Vagina (tissue), 2 donors: ENCODE data around the gene PRXL2A. TPM values are rescaled to one million over a fixed set of nuclear protein-coding genes. Genes with fewer than 3 reads are reported as not detected.
"Not testable (repeated sequence)": the region's sequence is repeated elsewhere in the genome, so short reads cannot be mapped to it uniquely, and the experiment has no call there.

Experiments
- DNase-seq, 2 donors: peaks; one replicate each; pipeline ENCODE4 v3.0.0-alpha.2; 2017; ENCODE audit errors: extremely low spot score in 2 of 2
- H3K27ac ChIP-seq: fragments of 200-600 bp; sonication (generic); one replicate; pipeline ENCODE4 v1.5.1; 2019
- H3K27me3 ChIP-seq: fragments of 200-600 bp; sonication (generic); one replicate; pipeline ENCODE4 v1.5.1; 2019
- H3K36me3 ChIP-seq, 2 donors: fragments of 200-600 bp; sonication (generic); one replicate each; pipeline ENCODE4 v1.5.1; 2017 to 2019
- H3K4me1 ChIP-seq: fragments of 200-600 bp; sonication (generic); one replicate; pipeline ENCODE4 v1.5.1; 2019
- H3K4me3 ChIP-seq, 2 donors: fragments of 200-600 bp; sonication (generic); 1 replicate in 1 of 2; 2 replicates in 1 of 2; pipeline ENCODE4 v1.5.1; 2016 to 2019
- H3K9me3 ChIP-seq: fragments of 200-600 bp; sonication (generic); one replicate; pipeline ENCODE4 v1.5.1; 2019
- CTCF ChIP-seq, 3 experiments: fragments of 450-650 bp in 2 of 3; fragments of 200-600 bp in 1 of 3; sonication (generic) in 1 of 3; IDR thresholded peaks; one replicate each; pipeline ENCODE4 v1.5.1; 2017 to 2019; ENCODE audit warnings: antibody characterized with exemption in 3 of 3, mild to moderate bottlenecking in 2 of 3, moderate library complexity in 2 of 3
- POLR2A ChIP-seq, 2 donors: fragments of 450-650 bp; IDR thresholded peaks; one replicate each; pipeline ENCODE4 v1.6.1; 2017; ENCODE audit warnings: antibody characterized with exemption in 2 of 2, mild to moderate bottlenecking in 2 of 2, moderate library complexity in 2 of 2
- POLR2AphosphoS5 ChIP-seq, 2 donors: sonication (generic); formaldehyde crosslinking; IDR thresholded peaks; one replicate each; pipeline ENCODE4 v1.9.0; 2017; ENCODE audit warnings: antibody characterized with exemption in 2 of 2, mild to moderate bottlenecking in 2 of 2, low read depth in 1 of 2; ENCODE audit not compliant: insufficient read depth in 1 of 2
- intact Hi-C: fragments of 100-400 bp; cut with DNase I; formaldehyde crosslinking; loops from one replicate; pipeline ENCODE4 v1.15.1; 2023
- total RNA-seq: library from RNA; depleted of rRNA; stranded (reverse); fragments of >200 nt; gene quantifications from one replicate; pipeline ENCODE4 v1.2.3, GENCODE V29; 2016

PRXL2A gene
- 62.4 TPM for total RNA-seq

- H3K27ac ChIP-seq = peak within 1 kb of the TSS; percentile 94
- intact Hi-C loops = no loop called here
- no peaks in the 10 kb centered on the region for H3K36me3 ChIP-seq
- TF ChIP-seq CTCF (IDR thresholded peaks at IDR 0.05) (no peak), POLR2A (IDR thresholded peaks at IDR 0.05) (peak in 1 of 2 donors; percentile 32), POLR2AphosphoS5 (IDR thresholded peaks at IDR 0.05; ENCODE audit: insufficient read depth in 1 of 2, low read depth in 1 of 2) (peak in 1 of 2 donors; percentile 75)
- no peaks in the 10 kb centered on the region for H3K9me3 ChIP-seq
- H3K4me1 ChIP-seq = peaks cover 59% of the 10 kb centered on the region
- no peaks in the 10 kb centered on the region for H3K27me3 ChIP-seq
- peak within 1 kb of the TSS; percentile 73 to 81 for H3K4me3 ChIP-seq
- no peak for DNase-seq
These were observed at the start of gene PRXL2A for GRCh38 chr10:80408242-80409101. Gene PRXL2A (plus strand): TSS chr10:80408551. CDS start chr10:80420468, 11,917 bp downstream.

- H3K36me3 ChIP-seq, H3K27ac ChIP-seq, H3K4me3 ChIP-seq, intact Hi-C loops, H3K27me3 ChIP-seq, H3K9me3 ChIP-seq, DNase-seq: not testable (repeated sequence)
- H3K4me1 ChIP-seq = peaks cover 13% of the 10 kb centered on the region
These were observed 49.4 kb upstream of the PRXL2A start for GRCh38 chr10:80358925-80359324.

- no peaks in the 10 kb centered on the region for H3K36me3 ChIP-seq
- no peak overlapping the region for H3K27ac ChIP-seq
- peaks cover 13% of the 10 kb centered on the region for H3K4me1 ChIP-seq
- H3K9me3 ChIP-seq = no peaks in the 10 kb centered on the region
- TF ChIP-seq POLR2AphosphoS5 (IDR thresholded peaks at IDR 0.05; ENCODE audit: insufficient read depth in 1 of 2, low read depth in 1 of 2) = no peak
- TF ChIP-seq POLR2A (IDR thresholded peaks at IDR 0.05) = no peak
- TF ChIP-seq CTCF (IDR thresholded peaks at IDR 0.05) = no peak
- H3K4me3 ChIP-seq = no peak overlapping the region
- intact Hi-C loops = no loop called here
- no peak for DNase-seq
- no peaks in the 10 kb centered on the region for H3K27me3 ChIP-seq
These were observed 48.7 kb upstream of the PRXL2A start for GRCh38 chr10:80359644-80360043.

GRCh38 chr10:80365510-80365909 lies 42.8 kb upstream of the PRXL2A start:
- Histone ChIP-seq H3K9me3 (no peaks in the 10 kb centered on the region), H3K4me1 (no peaks in the 10 kb centered on the region), H3K27ac (no peak overlapping the region), H3K36me3 (no peaks in the 10 kb centered on the region), H3K4me3 (no peak overlapping the region), H3K27me3 (no peaks in the 10 kb centered on the region)
- DNase-seq = no peak
- TF ChIP-seq POLR2AphosphoS5 (IDR thresholded peaks at IDR 0.05; ENCODE audit: insufficient read depth in 1 of 2, low read depth in 1 of 2) (no peak), POLR2A (IDR thresholded peaks at IDR 0.05) (no peak), CTCF (IDR thresholded peaks at IDR 0.05) (no peak)
- intact Hi-C loops = no loop called here

GRCh38 chr10:80371467-80371866 lies 36.9 kb upstream of the PRXL2A start:
- Histone ChIP-seq H3K9me3 (no peaks in the 10 kb centered on the region), H3K4me1 (no peaks in the 10 kb centered on the region), H3K36me3 (no peaks in the 10 kb centered on the region), H3K4me3 (no peak overlapping the region), H3K27me3 (no peaks in the 10 kb centered on the region), H3K27ac (no peak overlapping the region)
- no peak for DNase-seq
- intact Hi-C loops = no loop called here
- TF ChIP-seq POLR2AphosphoS5 (IDR thresholded peaks at IDR 0.05; ENCODE audit: insufficient read depth in 1 of 2, low read depth in 1 of 2) (no peak), POLR2A (IDR thresholded peaks at IDR 0.05) (no peak), CTCF (IDR thresholded peaks at IDR 0.05) (no peak)
